Activated naive CD8-positive, alpha-beta T cell treated with anti-CD3 and anti-CD28 coated beads, Interleukin-2, amount 10 ng/mL, durations not matched to agents 7 days and 5 days (primary cell): ENCODE measurements around the gene GBP6. TPM values are rescaled to one million over a fixed set of nuclear protein-coding genes. Genes with fewer than 3 reads are reported as not detected.

Source experiments
- total RNA-seq, 2 experiments: library from RNA; stranded (reverse); gene quantifications; one replicate each; pipeline ENCODE4 v1.2.3, GENCODE V29; 2021

The GBP6 gene
- total RNA-seq, 2 experiments from 2014 or later, result 0.23 to 0.47 TPM

Other genes starting within 250 kb of the GBP6 start
- 100 to 1,000 TPM; 170 to 179 TPM for gene GBP2, start 237.9 kb upstream of the GBP6 start, total RNA-seq
- under 1 TPM; 0.11 to 0.28 TPM for gene GBP7, start 188.1 kb upstream of the GBP6 start, total RNA-seq
- 10 to 100 TPM; 61.9 to 69.7 TPM for gene GBP4, start 165.1 kb upstream of the GBP6 start, total RNA-seq
- gene GBP5, start 91.2 kb upstream of the GBP6 start, total RNA-seq, result 100 to 1,000 TPM; 228 to 231 TPM
- gene LRRC8B, start 160.8 kb downstream of the GBP6 start, total RNA-seq, result 10 to 100 TPM; 12.8 to 13.9 TPM